Anterior cingulate cortex (tissue), 58 donors: Measurements from ENCODE around the gene GJD3.
A peak's percentile ranks its signal among the peaks of the same experiment; 100 is the strongest.
"Not testable (repeated sequence)": the region's sequence is repeated elsewhere in the genome, so short reads cannot be mapped to it uniquely, and the experiment has no call there.

Experiments
- DNase-seq, 58 donors: peaks; one replicate each; lab custom pipeline; 2025; lab: John Stamatoyannopoulos, UW

Gene GJD3, protein sequence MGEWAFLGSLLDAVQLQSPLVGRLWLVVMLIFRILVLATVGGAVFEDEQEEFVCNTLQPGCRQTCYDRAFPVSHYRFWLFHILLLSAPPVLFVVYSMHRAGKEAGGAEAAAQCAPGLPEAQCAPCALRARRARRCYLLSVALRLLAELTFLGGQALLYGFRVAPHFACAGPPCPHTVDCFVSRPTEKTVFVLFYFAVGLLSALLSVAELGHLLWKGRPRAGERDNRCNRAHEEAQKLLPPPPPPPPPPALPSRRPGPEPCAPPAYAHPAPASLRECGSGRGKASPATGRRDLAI

DNA sequence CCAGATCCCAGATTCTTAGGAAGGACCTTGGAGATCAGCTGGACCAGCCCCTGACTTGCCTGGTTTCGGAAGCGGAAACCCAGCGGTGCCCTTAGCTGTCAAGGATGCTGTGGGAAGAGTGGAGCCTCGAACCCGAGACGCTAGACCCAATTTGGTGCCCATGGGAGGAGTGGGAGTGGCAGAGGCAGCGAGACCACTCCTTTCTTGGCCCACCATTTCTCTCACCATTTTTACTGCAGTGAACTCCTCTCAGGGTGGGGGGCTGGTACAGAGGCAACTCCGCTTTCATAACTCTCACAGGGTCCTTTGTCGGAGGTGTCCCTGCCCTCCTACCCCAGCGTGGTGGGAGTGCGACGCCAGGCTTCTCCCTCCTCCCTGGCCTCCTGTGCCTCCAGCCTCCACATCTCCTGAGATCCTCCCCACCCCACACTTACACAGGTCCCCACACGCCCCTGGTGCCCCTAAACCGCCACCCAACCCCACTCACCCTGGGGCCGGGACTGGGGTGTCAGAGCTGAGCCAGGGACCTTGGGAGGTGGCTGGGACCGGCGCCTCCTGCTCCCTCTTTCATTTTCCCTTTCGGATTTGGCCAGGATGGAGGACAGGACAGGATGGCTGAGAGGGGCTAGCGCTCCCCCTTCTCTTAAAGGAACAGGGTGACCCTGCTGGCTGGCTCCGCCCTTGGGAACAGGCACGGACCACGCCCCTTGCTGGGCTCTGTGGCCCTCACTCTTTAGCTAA, at the start of gene GJD3:
TSS of gene GJD3 (minus strand) at position 617 of the 741 bp plus-strand sequence. CDS start 922 bp downstream, outside the sequence.
- DNase-seq: no peak

DNA sequence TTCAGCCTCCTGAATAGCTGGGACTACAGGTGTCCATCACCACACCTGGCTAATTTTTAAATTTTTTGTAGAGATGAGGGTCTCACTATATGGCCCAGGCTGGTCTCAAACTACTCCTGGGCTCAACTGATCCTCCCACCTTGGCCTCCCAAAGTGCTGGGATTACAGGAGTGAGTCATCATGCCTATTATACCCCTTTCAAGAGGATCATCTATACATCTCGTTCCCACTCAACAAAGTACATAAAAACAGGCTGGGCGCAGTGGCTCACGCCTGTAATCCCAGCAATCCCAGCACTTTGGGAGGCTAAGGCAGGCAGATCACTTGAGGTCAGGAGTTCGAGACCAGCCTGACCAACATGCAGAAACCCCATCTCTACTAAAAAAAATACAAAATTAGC, 49.8 kb upstream of the GJD3 start:
- not testable (repeated sequence) for DNase-seq

DNA sequence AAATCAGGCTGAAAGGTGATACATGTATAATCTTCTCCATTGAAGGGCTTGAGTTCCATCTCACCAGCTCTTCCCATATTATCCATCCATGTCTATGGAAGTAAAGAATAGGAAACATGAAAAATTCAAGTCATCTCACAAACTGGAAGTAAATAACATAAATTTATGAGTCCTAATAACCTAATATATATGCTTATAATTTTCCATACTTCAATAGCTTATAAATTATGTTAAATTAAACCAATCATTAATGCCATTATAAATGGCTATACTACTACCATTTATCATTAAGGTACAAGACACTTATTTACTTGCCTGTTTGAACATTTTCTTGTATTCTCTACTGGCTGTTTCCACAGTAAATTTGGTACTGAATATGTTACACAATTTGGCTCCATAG, 48.3 kb upstream of the GJD3 start:
- DNase-seq: no peak

DNA sequence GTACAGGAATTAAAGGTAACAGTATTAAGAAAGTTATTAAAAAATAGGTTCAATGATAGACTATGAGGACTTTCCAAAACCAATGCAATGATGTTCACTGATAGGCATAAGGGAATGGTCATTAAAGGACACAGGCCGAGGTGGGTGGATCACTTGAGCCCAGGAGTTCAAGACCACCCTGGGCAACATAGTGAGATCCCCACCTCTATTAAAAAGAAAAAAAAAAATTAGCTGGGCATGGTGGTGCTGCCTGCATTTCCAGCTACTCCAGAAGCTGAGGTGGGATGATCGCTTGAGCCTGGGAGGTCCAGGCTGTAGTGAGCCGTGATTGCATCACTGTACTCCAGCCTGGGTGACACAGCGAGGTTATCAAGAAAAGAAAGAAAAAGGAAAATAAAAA, 47.3 kb upstream of the GJD3 start:
- DNase-seq: no peak

DNA sequence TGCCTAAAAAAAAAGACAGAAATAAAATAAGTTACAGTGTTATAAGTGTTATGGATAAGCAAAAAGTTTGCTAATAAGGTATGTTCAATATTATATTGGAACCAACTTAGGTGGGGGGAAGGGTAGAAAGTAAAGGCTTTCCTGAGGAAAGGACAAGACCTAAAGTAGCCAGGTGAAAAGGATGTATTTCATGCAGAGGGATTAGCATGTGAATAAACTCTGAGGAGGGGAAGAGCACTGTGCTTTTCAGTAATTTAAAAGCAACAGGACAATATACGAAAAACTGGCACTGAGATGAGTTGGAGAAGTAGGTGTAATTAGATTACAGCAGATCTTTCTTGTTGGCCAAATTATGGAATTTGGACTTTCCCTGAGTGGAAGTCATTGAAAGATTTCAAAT, 45.5 kb upstream of the GJD3 start:
- DNase-seq: no peak

DNA sequence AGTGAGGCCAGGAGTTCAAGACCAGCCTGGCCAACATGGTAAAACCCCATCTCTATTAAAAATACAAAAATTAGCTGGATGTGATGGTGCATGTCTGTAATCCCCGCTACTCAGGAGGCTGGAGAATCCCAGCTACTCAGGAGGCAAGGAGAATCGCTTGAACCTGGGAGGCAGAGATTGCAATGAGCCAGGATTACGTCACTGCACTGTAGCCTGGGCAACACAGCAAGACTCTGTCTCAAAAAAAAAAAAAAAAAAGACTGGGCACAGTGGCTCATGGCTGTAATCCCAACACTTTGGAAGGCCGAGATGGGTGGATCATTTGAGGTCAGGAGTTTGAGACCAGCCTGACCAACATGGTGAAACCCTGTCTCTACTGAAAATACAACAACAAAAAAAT, 45.0 kb upstream of the GJD3 start:
- DNase-seq: not testable (repeated sequence)

DNA sequence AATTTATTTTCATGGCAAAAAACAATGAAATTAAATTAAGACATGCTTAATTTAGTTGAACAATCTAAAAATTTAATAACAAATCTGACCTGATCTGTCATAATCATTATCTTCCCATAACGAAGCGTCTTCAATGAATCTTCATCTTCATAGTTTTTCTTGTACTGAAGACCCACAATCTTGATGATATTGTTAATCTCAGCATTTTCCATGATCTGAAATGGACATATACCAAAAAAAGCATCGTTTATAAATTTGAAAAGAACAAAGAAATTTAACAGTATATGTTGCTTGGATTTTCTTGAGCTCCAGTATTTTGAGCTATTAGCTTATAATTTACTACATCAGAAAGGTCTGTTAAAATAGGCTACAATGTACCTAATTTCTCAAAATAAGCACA, 42.9 kb upstream of the GJD3 start:
- DNase-seq: no peak

DNA sequence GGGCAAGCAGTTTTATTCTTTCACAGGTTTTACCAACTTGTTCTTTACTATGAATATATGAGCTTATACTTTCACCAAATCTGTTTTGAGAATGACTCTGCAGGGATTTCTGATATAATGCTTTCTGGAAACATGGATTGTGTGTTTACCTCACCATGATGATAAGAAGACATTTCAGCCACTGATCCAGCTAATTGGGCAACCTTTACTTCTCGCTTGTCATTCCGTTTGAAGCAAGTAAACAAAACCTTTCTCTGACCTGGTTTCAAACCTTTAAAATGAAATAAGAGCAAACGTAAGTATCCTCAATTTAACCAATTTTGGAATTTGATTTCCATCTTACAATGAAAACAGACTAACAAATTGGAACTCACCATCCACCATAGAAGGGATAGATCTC, 39.5 kb upstream of the GJD3 start:
- DNase-seq: no peak

DNA sequence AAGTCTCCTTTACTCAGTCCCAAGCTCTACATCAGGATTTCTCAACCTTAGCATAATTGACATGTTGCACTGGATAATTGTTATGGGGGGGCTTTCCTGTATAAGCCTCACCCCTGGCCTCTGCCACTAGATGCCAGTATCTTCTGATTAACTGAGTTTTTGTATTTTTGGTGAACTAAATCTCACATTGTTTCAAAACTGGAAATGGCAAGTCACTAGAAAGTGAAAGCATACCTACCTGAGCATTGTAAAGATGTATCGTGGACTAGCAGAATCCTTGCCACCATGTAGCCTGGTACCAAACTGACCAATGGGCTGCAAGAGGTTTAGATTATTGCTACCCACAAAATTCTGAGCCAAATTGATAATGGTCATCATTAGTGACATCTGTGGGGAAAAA, 38.1 kb upstream of the GJD3 start:
- no peak for DNase-seq

DNA sequence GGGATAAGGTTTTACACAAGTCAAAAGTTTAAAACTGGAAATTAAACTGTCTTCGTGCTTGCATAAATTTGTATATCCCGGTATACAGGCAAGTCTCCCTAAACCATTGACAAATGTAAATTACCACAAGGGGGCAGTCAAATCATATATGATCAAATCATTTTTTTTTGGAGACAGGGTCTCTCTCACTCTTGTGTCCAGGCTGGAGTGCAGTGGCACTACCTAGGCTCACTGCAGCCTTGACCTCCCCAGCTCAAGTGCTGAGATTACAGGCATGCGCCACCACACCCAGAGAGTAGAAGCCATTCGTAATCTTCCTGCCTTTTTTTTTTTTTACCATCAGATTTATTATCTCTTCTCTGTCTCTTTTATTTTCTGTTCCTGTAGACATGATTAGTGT, 34.6 kb upstream of the GJD3 start:
- DNase-seq: peak in 1 of 58 donors; percentile 15

DNA sequence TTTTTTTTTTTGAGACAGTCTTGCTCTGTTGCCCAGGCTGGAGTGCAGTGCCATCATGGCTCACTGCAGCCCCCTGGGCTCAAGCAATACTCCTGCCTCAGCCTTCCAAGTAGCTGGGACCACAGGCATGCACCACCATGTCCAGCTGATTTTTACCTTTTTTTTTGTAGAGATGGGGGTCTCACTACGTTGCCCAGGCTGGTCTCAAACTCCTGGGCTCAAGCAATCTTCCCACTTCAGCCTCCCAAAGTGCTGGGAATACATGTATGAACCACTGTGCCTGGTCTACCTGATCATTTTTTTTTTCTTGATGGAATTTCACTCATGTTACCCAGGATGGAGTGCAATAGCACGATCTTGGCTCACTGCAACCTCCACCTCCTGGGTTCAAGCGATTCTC, 22.0 kb upstream of the GJD3 start:
- DNase-seq: not testable (repeated sequence)

DNA sequence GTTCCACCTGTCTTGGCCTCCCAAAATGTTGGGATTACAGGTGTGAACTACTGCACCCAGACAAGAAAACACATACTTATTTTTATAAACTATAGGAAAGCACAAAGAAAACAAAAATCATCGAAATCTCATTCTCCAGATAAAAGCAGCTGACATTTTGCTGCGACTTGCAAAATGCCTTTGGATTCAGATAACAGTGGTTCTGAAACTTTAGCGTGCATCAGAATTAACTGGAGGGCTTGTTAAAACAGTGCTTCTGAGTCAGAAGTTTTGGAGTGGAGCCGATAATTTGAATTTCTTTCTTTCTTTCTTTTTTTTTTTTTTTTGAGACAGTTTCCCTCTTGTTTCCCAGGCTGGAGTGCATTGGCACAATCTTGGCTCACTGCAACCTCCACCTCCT, 17.7 kb upstream of the GJD3 start:
- DNase-seq: no peak

DNA sequence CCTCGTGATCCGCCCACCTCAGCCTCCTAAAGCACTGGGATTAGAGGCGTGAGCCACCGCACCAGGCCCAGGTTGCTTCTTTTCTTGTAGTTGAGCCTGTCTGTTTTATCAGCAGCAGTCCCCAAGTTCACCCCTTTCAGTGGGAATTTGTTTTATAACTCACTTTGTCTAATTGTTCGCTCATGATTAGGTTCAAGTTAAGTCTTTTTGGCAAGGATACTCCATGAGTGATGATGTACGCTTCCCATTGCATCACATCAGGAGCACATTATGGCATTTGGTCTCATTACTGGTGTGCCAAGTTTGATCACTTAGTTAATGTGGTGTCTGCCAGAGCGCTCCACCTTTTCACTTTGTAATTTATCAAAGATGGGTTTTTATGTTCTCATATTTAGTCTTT, 14.4 kb upstream of the GJD3 start:
- DNase-seq: no peak

DNA sequence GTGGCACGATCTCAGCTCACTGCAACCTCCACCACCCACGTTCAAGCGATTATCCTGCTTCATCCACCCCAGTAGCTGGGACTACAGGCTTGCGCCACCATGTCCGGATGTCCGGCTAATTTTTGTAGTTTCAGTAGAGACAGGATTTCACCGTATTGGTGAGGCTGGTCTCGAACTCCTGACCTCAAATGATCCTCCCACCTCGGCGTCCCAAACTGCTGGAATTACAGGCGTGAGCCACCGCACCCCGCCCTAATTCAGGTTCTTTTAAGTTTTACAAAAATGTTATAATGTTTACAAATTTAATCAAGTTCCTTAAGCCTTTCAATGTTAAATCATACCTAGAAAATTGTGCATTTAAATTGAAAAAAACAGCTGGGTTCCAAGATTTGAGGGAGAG, 13.3 kb upstream of the GJD3 start:
- DNase-seq: no peak

DNA sequence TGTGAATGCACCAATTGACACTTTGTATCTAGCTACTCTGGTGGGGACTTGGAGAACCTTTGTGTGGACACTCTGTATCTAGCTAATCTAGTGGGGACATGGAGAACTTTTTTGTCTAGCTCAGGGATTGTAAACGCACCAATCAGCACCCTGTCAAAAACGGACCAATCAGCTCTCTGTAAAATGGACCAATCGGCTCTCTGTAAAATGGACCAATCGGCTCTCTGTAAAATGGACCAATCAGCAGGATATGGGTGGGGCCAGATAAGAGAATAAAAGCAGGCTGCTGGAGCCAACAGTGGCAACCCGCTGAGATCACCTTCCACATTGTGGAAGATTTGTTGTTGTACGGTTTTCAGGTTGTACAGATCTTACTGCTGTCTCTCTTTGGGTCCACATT, 12.0 kb upstream of the GJD3 start:
- not testable (repeated sequence) for DNase-seq

DNA sequence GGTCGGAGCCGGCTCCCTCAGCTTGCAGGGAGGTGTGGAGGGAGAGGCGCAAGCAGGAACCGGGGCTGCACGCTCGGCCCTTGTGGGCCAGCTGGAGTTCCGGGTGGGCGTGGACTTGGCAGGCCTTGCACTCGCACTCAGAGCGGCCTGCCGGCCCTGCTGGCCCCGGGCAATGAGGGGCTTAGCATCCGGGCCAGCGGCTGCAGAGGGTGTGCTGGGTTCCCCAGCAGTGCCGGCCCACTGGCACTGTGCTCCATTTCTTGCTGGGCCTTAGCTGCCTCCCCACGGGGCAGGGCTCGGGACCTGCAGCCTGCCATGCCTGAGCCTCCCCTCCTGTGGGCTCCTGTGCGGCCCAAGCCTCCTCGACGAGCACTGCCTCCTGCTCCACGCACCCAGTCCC, 11.2 kb upstream of the GJD3 start:
- DNase-seq: not testable (repeated sequence)

DNA sequence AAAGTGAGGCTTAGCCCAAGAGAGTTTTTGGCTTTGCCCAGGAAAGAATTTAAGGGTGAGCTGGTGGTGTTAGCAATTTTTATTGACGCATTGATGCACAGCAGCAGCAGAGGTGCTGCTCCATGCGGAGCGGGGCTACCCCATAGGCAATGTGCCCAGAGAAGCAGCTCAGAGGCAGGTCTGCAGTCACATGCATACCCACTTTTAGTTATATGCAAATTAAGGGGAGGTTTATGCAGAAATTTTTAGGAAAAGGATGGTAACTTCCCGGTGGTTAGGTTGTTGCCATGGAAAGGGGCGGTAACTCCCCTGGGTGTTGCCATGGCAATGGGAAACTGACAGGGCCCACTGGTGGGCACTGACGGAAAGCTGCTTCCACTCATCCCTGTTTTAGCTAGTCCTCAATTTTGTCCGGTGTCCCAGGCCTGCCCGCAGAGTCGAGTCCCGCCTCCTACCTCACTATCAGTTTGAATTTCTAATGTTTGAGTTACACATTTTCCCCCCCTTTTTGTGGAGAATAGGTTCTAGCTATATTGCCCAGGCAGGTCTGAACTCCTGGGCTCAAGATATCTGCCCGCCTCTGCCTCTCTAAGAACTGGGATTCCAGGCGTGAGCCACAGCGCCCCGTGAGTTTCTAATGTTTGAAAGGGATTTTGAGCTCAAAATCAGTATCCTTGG, 10.4 kb upstream of the GJD3 start:
- no peak for DNase-seq

DNA sequence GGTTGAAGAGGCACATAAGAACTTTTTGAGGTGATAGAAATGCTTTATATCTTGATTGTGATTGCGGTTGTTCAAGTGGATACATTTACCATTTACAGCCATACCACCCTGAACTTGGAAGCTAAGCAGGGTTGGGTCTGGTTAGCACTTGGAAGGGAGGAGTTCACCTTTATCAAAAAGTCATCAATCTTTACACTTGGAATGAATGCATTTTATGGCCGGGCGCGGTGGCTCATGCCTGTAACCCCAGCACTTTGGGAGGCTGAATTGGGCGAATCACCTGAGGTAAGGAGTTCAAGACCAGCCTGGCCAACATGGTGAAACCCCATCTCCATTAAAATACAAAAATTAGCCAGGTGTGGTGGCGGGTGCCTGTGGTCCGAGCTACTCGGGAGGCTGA, 9.5 kb upstream of the GJD3 start:
- no peak for DNase-seq

DNA sequence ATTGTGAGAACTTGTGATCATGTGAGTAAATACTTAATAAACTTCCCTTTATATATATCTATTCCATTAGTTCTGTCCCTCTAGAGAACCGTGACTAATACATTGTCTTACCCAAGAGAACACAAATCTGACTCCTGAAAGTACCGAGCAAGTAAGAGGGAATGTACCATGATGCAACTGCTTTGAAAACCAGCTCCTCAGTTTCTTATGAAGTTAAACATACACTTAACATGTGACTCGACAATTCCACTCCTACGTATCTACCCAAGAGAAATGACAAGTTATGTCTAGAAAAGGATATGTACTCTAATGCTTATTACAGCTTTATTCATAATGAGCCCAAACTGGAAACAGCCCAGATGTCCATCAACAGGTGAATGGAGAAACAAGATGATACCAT, 8.8 kb upstream of the GJD3 start:
- no peak for DNase-seq

DNA sequence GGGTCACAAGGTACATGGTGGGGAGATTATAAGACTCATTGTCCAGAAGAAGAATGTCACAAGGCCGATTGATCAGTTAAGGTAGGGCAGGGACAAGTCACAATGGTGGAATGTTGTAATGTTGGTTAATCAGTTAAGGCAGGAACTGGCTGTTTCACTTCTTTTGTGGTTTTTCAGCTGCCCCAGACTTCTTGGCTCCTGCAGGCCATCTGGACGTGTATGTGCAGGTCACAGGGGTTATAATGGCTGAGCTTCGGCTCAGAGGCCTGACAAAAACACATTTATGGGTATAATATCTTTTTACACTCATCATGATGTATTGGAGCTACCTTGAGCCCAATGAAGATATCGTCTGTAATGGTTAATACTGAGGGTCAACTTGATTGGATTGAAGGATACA, 8.1 kb upstream of the GJD3 start:
- DNase-seq: not testable (repeated sequence)

DNA sequence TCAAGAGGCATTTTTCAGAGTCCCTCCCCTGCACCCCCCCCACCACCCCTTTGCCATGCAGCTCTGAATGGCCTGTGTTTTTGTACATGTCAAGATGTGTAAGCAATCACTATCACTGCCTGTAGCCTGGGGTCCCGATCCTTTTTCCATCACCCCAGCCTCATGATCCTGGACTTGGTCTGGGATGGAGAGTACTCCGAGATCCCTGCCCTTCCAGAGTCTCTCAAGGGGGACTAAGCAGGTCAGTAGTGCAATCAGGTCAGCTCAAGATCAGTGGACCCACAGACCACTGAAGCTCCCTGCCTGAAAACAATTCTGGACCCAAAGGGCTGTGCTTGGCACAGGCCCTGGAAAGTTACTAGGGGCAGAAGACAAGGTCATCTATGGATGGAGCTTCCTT, 7.5 kb upstream of the GJD3 start:
- DNase-seq: no peak
